ENCODE measurements around the gene FYN.

Gene FYN

GRCh38 chr6:111610548-111611172 is 262.6 kb downstream of the FYN start:
- TF ChIP-seq NFIC (IDR thresholded peaks at IDR 0.05) = no peak
- no peak for TF ChIP-seq CEBPB (IDR thresholded peaks at IDR 0.05)
- TF ChIP-seq TEAD4 (IDR thresholded peaks at IDR 0.05) = no peak
- no peak for TF ChIP-seq FOXM1 (IDR thresholded peaks at IDR 0.05; ENCODE audit: borderline replicate concordance, low read depth)
- TF ChIP-seq RAD21 (IDR thresholded peaks at IDR 0.05; ENCODE audit: low read depth) = no peak
- no peak for TF ChIP-seq EP300 (IDR thresholded peaks at IDR 0.05; ENCODE audit: borderline replicate concordance)

All from Ishikawa (cell line).